Neuronal stem cell (in vitro differentiated cells): ENCODE results near the gene ZNF224. TPM values are rescaled to one million over a fixed set of nuclear protein-coding genes. Genes with fewer than 3 reads are reported as not detected.

Experiments used
- DNase-seq: peaks from one replicate; pipeline ENCODE4 v3.0.0-alpha.2; 2013; ENCODE audit warnings: low spot score
- H2AFZ ChIP-seq: one replicate; pipeline ENCODE4 v1.6.1; 2013; ENCODE audit warnings: mild to moderate bottlenecking, low read length, inconsistent platforms
- H2AK5ac ChIP-seq: 2 replicates; pipeline ENCODE4 v1.6.1; 2013; ENCODE audit warnings: low read depth, mild to moderate bottlenecking, inconsistent platforms, low read length, moderate library complexity, mixed read lengths
- H2BK120ac ChIP-seq: 2 replicates; pipeline ENCODE4 v1.6.1; 2013; ENCODE audit warnings: low read depth, mild to moderate bottlenecking, inconsistent platforms, low read length, moderate library complexity, mixed read lengths
- H2BK12ac ChIP-seq: one replicate; pipeline ENCODE4 v1.6.1; 2013; ENCODE audit warnings: low read length, inconsistent platforms
- H2BK15ac ChIP-seq: 2 replicates; pipeline ENCODE4 v1.6.1; 2013; ENCODE audit warnings: mild to moderate bottlenecking, low read length, inconsistent platforms, mixed read lengths
- H2BK5ac ChIP-seq: one replicate; pipeline ENCODE4 v1.6.1; 2013; ENCODE audit warnings: inconsistent platforms, mild to moderate bottlenecking, low read length, moderate library complexity
- H3K14ac ChIP-seq: one replicate; pipeline ENCODE4 v1.6.1; 2013; ENCODE audit warnings: low read length, inconsistent platforms
- H3K18ac ChIP-seq: 2 replicates; pipeline ENCODE4 v1.6.1; 2013; ENCODE audit warnings: low read length, inconsistent platforms
- H3K23ac ChIP-seq: 2 replicates; pipeline ENCODE4 v1.6.1; 2013; ENCODE audit warnings: low read depth, mild to moderate bottlenecking, mixed read lengths, low read length, inconsistent platforms; ENCODE audit not compliant: poor library complexity
- H3K27ac ChIP-seq: replicated peaks from 3 replicates; pipeline ENCODE4 v1.5.1; 2013; ENCODE audit warnings: low read length, inconsistent platforms
- H3K27me3 ChIP-seq, 3 experiments: 2 replicates each; pipeline ENCODE4 v1.6.1; 2013; ENCODE audit warnings: low read length in 3 of 3, mild to moderate bottlenecking in 2 of 3, inconsistent platforms in 1 of 3, low read depth in 1 of 3, mixed read lengths in 1 of 3, moderate library complexity in 1 of 3; ENCODE audit not compliant: control insufficient read depth in 3 of 3, insufficient read depth in 3 of 3
- H3K36me3 ChIP-seq, 2 donors: replicated peaks in 1 of 2; 2 replicates each; pipeline ENCODE4 v1.6.1; 2013; ENCODE audit warnings: low read length in 2 of 2; ENCODE audit not compliant: control insufficient read depth in 2 of 2, insufficient read depth in 2 of 2
- H3K4ac ChIP-seq: 2 replicates; pipeline ENCODE4 v1.6.1; 2013; ENCODE audit warnings: inconsistent platforms, mild to moderate bottlenecking, low read length, moderate library complexity
- H3K4me1 ChIP-seq, 2 donors: 1 replicate in 1 of 2; 2 replicates in 1 of 2; pipeline ENCODE4 v1.6.1; 2013; ENCODE audit warnings: low read length in 2 of 2, low read depth in 1 of 2; ENCODE audit not compliant: control insufficient read depth in 2 of 2, insufficient read depth in 1 of 2
- H3K4me2 ChIP-seq: one replicate; pipeline ENCODE4 v1.6.1; 2013; ENCODE audit warnings: mild to moderate bottlenecking, low read length, inconsistent platforms; ENCODE audit not compliant: insufficient read depth, poor library complexity, severe bottlenecking
- H3K4me3 ChIP-seq, 2 donors: 2 replicates each; pipeline ENCODE4 v1.5.1; 2013; ENCODE audit warnings: low read length in 2 of 2, mild to moderate bottlenecking in 2 of 2, inconsistent platforms in 1 of 2, moderate library complexity in 1 of 2
- H3K79me1 ChIP-seq: one replicate; pipeline ENCODE4 v1.6.1; 2013; ENCODE audit warnings: low read depth, mild to moderate bottlenecking, inconsistent platforms, low read length, moderate library complexity
- H3K9ac ChIP-seq: one replicate; pipeline ENCODE4 v1.6.1; 2013; ENCODE audit warnings: mild to moderate bottlenecking, low read depth, low read length, inconsistent platforms; ENCODE audit not compliant: poor library complexity
- H3K9me3 ChIP-seq, 2 donors: replicated peaks in 1 of 2; 2 replicates each; pipeline versions ENCODE3 to v1.6.1; 2013; ENCODE audit warnings: low read length in 2 of 2, mild to moderate bottlenecking in 2 of 2, inconsistent platforms in 1 of 2, low read depth in 1 of 2, mixed read lengths in 1 of 2, moderate library complexity in 1 of 2; ENCODE audit not compliant: control insufficient read depth in 2 of 2, insufficient read depth in 1 of 2
- H4K8ac ChIP-seq: one replicate; pipeline ENCODE4 v1.6.1; 2013; ENCODE audit warnings: low read depth, mild to moderate bottlenecking, inconsistent platforms, low read length, moderate library complexity
- H4K91ac ChIP-seq: one replicate; pipeline ENCODE4 v1.6.1; 2013; ENCODE audit warnings: low read length, low read depth, mild to moderate bottlenecking, inconsistent platforms; ENCODE audit not compliant: poor library complexity
- WGBS, 2 donors: extraction: QIAGEN DNeasy Blood & Tissue Kit; methylation state at CpG; one replicate each; pipeline ENCODE4 v1.1.7; 2013; ENCODE audit warnings: missing lambda C conversion rate in 2 of 2, mixed read lengths in 1 of 2; ENCODE audit not compliant: insufficient read length in 2 of 2, insufficient replicate concordance in 1 of 2; ENCODE audit errors: extremely low coverage in 2 of 2; 5-methylcytosine and 5-hydroxymethylcytosine counted together
- polyA plus RNA-seq, 2 experiments: library from polyadenylated mRNA; stranded (reverse); fragments of 200-250 nt; gene quantifications; one replicate each; pipeline ENCODE4 v1.2.3, GENCODE V29; 2013

Gene ZNF224
- polyA plus RNA-seq (2013, experiment 1 of 2), result 7.3 TPM
- 7.7 TPM for polyA plus RNA-seq (2013, experiment 2 of 2)

DNA sequence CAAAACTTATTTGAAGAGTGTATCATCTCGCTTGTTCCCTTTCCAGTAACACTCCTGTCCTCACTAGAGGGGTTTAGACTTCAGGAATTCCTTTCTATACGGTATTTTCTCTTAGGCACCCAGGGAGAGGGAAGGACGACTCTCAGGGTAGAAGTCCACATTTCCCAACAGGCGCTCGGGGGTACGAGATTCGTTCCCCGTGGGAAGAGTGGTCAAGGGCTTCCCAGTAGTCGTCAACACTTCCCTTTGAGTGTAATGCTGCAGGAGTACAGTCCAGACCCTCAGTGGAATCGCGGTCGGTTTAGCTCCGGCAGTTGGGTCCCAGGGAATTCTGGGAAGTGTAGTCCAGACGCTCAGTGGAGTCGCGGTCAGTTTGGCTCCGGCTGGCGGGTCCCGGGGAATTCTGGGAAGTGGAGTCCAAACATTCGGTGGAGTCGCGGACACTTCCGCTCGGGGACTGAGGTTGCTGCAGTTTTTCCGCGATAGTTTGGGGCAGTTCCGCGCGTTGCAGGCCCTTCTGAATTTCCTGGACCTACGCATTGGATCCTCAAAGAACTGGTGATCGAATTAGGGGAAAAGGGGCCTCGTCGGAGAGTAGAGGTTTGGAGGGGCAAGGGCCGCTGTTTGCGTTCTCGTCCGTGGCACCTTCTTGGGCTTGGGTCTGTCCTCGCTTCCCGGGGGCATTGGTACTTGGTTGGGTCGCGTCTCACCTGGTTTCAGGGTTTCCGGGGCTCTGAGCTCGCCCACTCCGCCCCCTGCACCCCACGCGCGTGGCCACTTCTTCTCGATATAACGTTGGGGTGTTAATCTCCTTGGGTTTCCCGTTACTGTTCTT lies at the start of gene ZNF224:
ZNF224 (plus strand) TSS at position 431 of the 835 bp plus-strand sequence. CDS start 3,513 bp downstream, outside the sequence.
- peak within 1 kb of the TSS; percentile 76 for H3K18ac ChIP-seq
- H3K36me3 ChIP-seq, result peaks cover 3 to 30% of the 10 kb centered on the region in 2 donors
- H3K4ac ChIP-seq, result no peak within 1 kb of the TSS
- no peak within 1 kb of the TSS for H4K91ac ChIP-seq
- WGBS, 2 donors, result no CpG with 5 or more reads among the region's 50 CpGs
- no peak within 1 kb of the TSS for H2BK120ac ChIP-seq
- H3K4me3 ChIP-seq, result peak within 1 kb of the TSS; percentile 63 to 98
- peak within 1 kb of the TSS; percentile 75 for H3K4me2 ChIP-seq
- no peak within 1 kb of the TSS for H2BK5ac ChIP-seq
- no peak within 1 kb of the TSS for H2AK5ac ChIP-seq
- H3K23ac ChIP-seq, result peak within 1 kb of the TSS; percentile 58
- peak within 1 kb of the TSS; percentile 89 for H3K9ac ChIP-seq
- no peak within 1 kb of the TSS for H3K27ac ChIP-seq
- H3K14ac ChIP-seq, result no peak within 1 kb of the TSS
- H3K9me3 ChIP-seq, result peaks cover 0 to 2% of the 10 kb centered on the region in 2 donors
- H2BK15ac ChIP-seq, result no peak within 1 kb of the TSS
- no peak within 1 kb of the TSS for H2BK12ac ChIP-seq
- no peak within 1 kb of the TSS for H4K8ac ChIP-seq
- H2AFZ ChIP-seq, result peak within 1 kb of the TSS; percentile 91
- no peaks in the 10 kb centered on the region for H3K79me1 ChIP-seq
- no peaks in the 10 kb centered on the region for H3K27me3 ChIP-seq
- no peaks in the 10 kb centered on the region for H3K4me1 ChIP-seq
- peak; percentile 85 for DNase-seq

- peaks cover 0 to 18% (median 0%) of the 10 kb centered on the region in 3 experiments for H3K27me3 ChIP-seq
- H3K36me3 ChIP-seq, result peaks cover 5 to 16% of the 10 kb centered on the region in 2 donors
- WGBS, 2 donors, result no CpG with 5 or more reads among the region's 21 CpGs
- peak overlapping the region; percentile 67 for H3K4me2 ChIP-seq
- H3K9ac ChIP-seq, result no peak overlapping the region
- no peak overlapping the region for H4K91ac ChIP-seq
- no peaks in the 10 kb centered on the region for H3K79me1 ChIP-seq
- DNase-seq, result no peak
- no peak overlapping the region for H3K27ac ChIP-seq
- peaks cover 3 to 5% of the 10 kb centered on the region in 2 donors for H3K4me1 ChIP-seq
- no peak overlapping the region for H2BK5ac ChIP-seq
- no peak overlapping the region for H2BK12ac ChIP-seq
- peak overlapping the region; percentile 94 for H2AFZ ChIP-seq
- H2BK15ac ChIP-seq, result no peak overlapping the region
- no peak overlapping the region for H3K23ac ChIP-seq
- H2AK5ac ChIP-seq, result no peak overlapping the region
- H3K4ac ChIP-seq, result no peak overlapping the region
- H3K9me3 ChIP-seq, result peaks cover 1 to 3% of the 10 kb centered on the region in 2 donors
- no peak overlapping the region for H4K8ac ChIP-seq
- H3K4me3 ChIP-seq, result peak overlapping the region; percentile 64 to 81
- no peak overlapping the region for H2BK120ac ChIP-seq
- no peak overlapping the region for H3K14ac ChIP-seq
- peak overlapping the region; percentile 76 for H3K18ac ChIP-seq
Observed at GRCh38 chr19:44050740-44051649, 43.2 kb upstream of the ZNF224 start.

DNA sequence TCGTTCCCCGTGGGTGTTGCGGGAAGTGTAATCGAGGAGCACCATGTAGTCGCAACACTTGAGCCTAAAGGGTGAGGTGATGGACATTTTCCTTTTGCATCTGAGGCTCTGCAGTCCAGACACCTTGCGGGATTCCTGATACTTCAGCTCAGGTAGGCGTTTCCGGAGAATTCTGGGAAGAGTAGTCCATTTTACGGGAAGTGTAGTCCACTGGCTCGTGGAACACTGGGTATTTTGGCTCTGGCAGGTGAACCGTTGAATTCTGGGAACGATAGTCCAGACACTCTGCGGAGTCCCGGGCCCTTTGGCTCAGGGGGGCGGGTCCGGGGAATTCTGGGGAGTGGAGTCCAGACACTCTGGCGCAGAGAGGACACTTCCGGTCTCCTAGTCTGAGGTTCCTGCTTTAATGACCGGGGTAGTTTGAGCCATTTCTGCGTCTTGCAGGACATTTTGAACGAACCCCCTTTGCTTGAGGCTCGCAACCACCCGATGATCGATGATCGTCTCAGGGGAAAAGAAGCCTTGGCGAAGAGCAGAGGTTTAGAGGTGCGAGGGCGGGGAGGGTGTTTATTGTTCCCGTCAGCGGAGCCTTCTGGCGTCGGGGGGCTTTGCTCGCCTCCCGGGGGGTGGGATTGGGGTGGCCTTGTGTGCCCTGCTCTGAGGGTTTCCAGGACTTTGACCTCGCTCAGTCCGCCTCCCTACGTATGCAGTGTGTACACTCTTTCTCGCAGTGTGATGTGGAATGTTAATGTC lies 42.3 kb upstream of the ZNF224 start, which contains the start of gene ZNF223:
ZNF223 (plus strand) TSS at position 387 of the 753 bp plus-strand sequence. CDS start 3,141 bp downstream, outside the sequence.
- Histone ChIP-seq H3K4ac (no peak within 1 kb of the TSS), H3K23ac (no peak within 1 kb of the TSS), H2BK12ac (no peak within 1 kb of the TSS), H3K9me3 (peaks cover 1 to 4% of the 10 kb centered on the region in 2 donors), H2AFZ (peak within 1 kb of the TSS; percentile 94), H3K27me3 (peaks cover 0 to 18% (median 0%) of the 10 kb centered on the region in 3 experiments), H3K18ac (peak within 1 kb of the TSS; percentile 76), H3K79me1 (no peaks in the 10 kb centered on the region), H3K14ac (no peak within 1 kb of the TSS), H2BK5ac (no peak within 1 kb of the TSS), H3K4me3 (peak within 1 kb of the TSS; percentile 64 to 88), H3K36me3 (peaks cover 5 to 18% of the 10 kb centered on the region in 2 donors), H3K4me1 (peaks cover 3 to 5% of the 10 kb centered on the region in 2 donors), H3K27ac (no peak within 1 kb of the TSS), H4K91ac (no peak within 1 kb of the TSS), H3K9ac (peak within 1 kb of the TSS; percentile 73), H2AK5ac (no peak within 1 kb of the TSS), H2BK15ac (no peak within 1 kb of the TSS), H4K8ac (no peak within 1 kb of the TSS), H3K4me2 (peak within 1 kb of the TSS; percentile 70), H2BK120ac (no peak within 1 kb of the TSS)
- no CpG with 5 or more reads among the region's 38 CpGs for WGBS, 2 donors
- DNase-seq, result peak; percentile 82
